Measurements from ENCODE around the gene MAGEA11. TPM values are rescaled to one million over a fixed set of nuclear protein-coding genes. Genes with fewer than 3 reads are reported as not detected.

MAGEA11 gene
- total and polyA plus RNA-seq, 2 of the 8 experiments (the other 6 are each of a cell fraction or from before 2014, with no cell fraction given), result not detected

DNA sequence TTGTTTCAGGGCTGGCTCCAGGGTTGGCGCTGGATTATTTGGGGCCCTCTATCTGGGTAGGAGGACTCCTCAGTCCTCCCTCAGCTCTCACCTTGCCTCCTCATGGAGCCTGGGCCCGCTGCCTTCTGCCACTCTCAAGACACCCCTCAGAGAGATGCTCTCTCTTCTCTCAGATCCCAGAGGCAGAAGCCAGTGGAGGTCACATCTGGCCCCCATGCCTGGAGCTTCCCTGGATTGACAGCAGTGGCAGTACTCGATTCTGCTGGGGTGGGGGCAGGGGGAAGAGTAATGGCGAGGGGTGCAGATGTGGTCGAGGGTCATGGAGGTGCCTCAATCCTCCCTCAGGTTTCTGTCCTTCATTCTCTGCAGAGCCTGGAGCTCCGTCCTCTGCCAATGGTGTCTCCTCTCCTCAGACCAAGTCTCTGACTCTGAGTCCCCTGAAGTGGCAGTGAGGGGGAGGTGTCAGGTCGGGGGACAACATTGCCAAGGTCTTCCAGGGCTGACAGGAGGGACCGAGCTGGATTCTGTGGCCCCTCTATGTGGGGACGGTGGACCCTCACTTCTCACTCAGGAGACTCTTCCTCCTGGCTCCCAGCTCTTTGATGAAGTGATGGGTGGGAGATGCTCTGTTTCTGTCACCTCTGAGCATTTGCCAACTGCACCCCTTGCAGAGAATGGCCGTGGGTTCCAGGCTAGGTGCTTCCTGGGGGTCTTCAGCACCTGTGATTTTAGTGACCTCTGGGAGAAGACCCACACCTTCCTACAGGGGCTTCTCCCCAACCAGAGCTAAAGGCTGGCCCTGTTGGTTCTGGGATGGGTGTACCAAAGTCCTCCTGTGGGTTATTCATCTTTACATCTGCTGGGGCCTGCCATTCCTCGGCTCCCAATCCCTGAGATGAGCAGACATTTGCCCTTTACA lies 51.1 kb downstream of the MAGEA11 start:
- TF ChIP-seq RXRA (IDR thresholded peaks at IDR 0.05; ENCODE audit: insufficient read depth, low read depth, low read length), result no peak
- TF ChIP-seq NRF1 (IDR thresholded peaks at IDR 0.05; ENCODE audit: low read depth, low read length), result no peak
- no peak for TF ChIP-seq RFX5 (IDR thresholded peaks at IDR 0.05; ENCODE audit: borderline replicate concordance, low read depth, low read length)
- TF ChIP-seq, protein P1, sequence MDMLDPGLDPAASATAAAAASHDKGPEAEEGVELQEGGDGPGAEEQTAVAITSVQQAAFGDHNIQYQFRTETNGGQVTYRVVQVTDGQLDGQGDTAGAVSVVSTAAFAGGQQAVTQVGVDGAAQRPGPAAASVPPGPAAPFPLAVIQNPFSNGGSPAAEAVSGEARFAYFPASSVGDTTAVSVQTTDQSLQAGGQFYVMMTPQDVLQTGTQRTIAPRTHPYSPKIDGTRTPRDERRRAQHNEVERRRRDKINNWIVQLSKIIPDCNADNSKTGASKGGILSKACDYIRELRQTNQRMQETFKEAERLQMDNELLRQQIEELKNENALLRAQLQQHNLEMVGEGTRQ (IDR thresholded peaks at IDR 0.05; ENCODE audit: low read length), result no peak
- Histone ChIP-seq H2BK120ac (replicated peaks; ENCODE audit: low read depth, low read length) (no peak overlapping the region), H3K4me1 (replicated peaks in 1 of 4; ENCODE audit: control insufficient read depth in 3 of 4, insufficient read depth in 4 of 4, low read length in 3 of 4) (no peaks in the 10 kb centered on the region), H3K18ac (ENCODE audit: extremely low read depth, low read length) (no peak overlapping the region), H3K56ac (replicated peaks; ENCODE audit: insufficient read length, low read depth, low read length) (no peak overlapping the region), H3K4me3 (ENCODE audit: extremely low read depth in 1 of 4, insufficient read depth in 2 of 4, low read depth in 3 of 4, low read length in 4 of 4) (no peak overlapping the region), H4K20me1 (replicated peaks in 1 of 2; ENCODE audit: control insufficient read depth in 1 of 2, insufficient read depth in 2 of 2, low read length in 2 of 2) (no peaks in the 10 kb centered on the region), H3K79me1 (ENCODE audit: low read depth, low read length) (no peaks in the 10 kb centered on the region), H3K4me2 (ENCODE audit: insufficient read depth in 1 of 2, low read depth in 2 of 2, low read length in 2 of 2) (no peak overlapping the region), H3K23ac (ENCODE audit: insufficient read length) (no peak overlapping the region), H4K5ac (ENCODE audit: insufficient read length, low read depth, low read length) (no peak overlapping the region), H2AK5ac (ENCODE audit: low read depth, low read length) (no peak overlapping the region), H3K27me3 (replicated peaks in 1 of 4; ENCODE audit: control insufficient read depth in 3 of 4, extremely low read depth in 1 of 4, insufficient read depth in 3 of 4, low read length in 3 of 4) (no peaks in the 10 kb centered on the region), H3K27ac (ENCODE audit: low read depth, low read length) (no peak overlapping the region), H4K91ac (replicated peaks; ENCODE audit: insufficient read length, low read length) (no peak overlapping the region), H3K14ac (ENCODE audit: insufficient read length) (no peak overlapping the region), H3K9me3 (ENCODE audit: insufficient read depth in 2 of 2, low read depth in 1 of 2, low read length in 1 of 2) (no peaks in the 10 kb centered on the region; a peak in 1 of 4 replicates), H3K36me3 (ENCODE audit: control insufficient read depth in 2 of 4, insufficient read depth in 4 of 4, low read length in 3 of 4) (no peaks in the 10 kb centered on the region), H2BK15ac (ENCODE audit: low read length) (no peak overlapping the region), H2BK20ac (ENCODE audit: low read length) (no peak overlapping the region), H2BK5ac (ENCODE audit: low read depth, low read length) (no peak overlapping the region), H3K79me2 (ENCODE audit: control insufficient read depth in 1 of 2, insufficient read depth in 2 of 2, low read length in 2 of 2) (no peaks in the 10 kb centered on the region), H2BK12ac (ENCODE audit: low read depth, low read length) (no peak overlapping the region), H3K9ac (replicated peaks in 1 of 4; ENCODE audit: extremely low read depth in 1 of 4, low read depth in 3 of 4, low read length in 3 of 4) (no peak overlapping the region), H3K23me2 (ENCODE audit: low read depth, low read length) (no peaks in the 10 kb centered on the region), H2AFZ (ENCODE audit: low read length) (no peak overlapping the region), H3K4ac (replicated peaks; ENCODE audit: insufficient read length, low read depth, low read length) (no peak overlapping the region), H4K8ac (ENCODE audit: extremely low read depth, insufficient read depth, low read length) (no peak overlapping the region)
- ChIA-PET POLR2A (ENCODE audit: partially characterized antibody) (no interaction called here), CTCF (ENCODE audit: partially characterized antibody) (interaction anchor here (0.6 kb wide), 1 partner anchor 723 kb away, joined by 3 read pairs; no protein-coding TSS in a partner anchor)
- 94% methylated on average over 4 of the region's 11 CpGs; no CpG with 5 or more reads in 1 of the 2 experiments for WGBS, 2 experiments (ENCODE audit: extremely low coverage in 1 of 2, insufficient coverage in 1 of 2, insufficient read length in 1 of 2, insufficient replicate concordance in 2 of 2, low coverage in 1 of 2, low lambda C conversion rate in 2 of 2, missing lambda C conversion rate in 1 of 2)
- no peak for DNase-seq (ENCODE audit: low read depth in 1 of 2, low spot score in 2 of 2)
- no peak for FAIRE-seq
